Caco-2 (cell line): Measurements from ENCODE around the gene BAHD1. TPM values are rescaled to one million over a fixed set of nuclear protein-coding genes. Genes with fewer than 3 reads are reported as not detected.

Source experiments
- BruUV-seq: library from RNA; stranded (reverse); fragments of 400-500 nt; replicated peaks from 2 replicates; lab custom pipeline; 2021; lab: Mats Ljungman, UMichigan
- CTCF ChIA-PET: fragments of 300-600 bp; sonication (Branson Sonifier 250); formaldehyde crosslinking; loops from one replicate; lab custom pipeline; 2022; ENCODE audit warnings: antibody characterized with exemption; lab: Charles Lee
- POLR2A ChIA-PET: fragments of 300-600 bp; sonication (Branson Sonifier 250); formaldehyde crosslinking; loops from one replicate; lab custom pipeline; 2022; ENCODE audit warnings: antibody characterized with exemption; lab: Charles Lee
- DNase-seq, 2 experiments: peaks; one replicate each; pipeline versions ENCODE4 v3.0.0 to v3.0.0-alpha.2; 2020 to 2022
- H3K27me3 ChIP-seq: replicated peaks from 2 replicates; pipeline ENCODE4 v1.6.0; 2011; ENCODE audit warnings: low read length; ENCODE audit not compliant: control insufficient read depth, insufficient read depth
- H3K36me3 ChIP-seq: 2 replicates; pipeline ENCODE4 v1.5.1; 2011; ENCODE audit warnings: low read length; ENCODE audit not compliant: control insufficient read depth, insufficient read depth
- H3K4me1 ChIP-seq: fragments of 250-450 bp; sonication (Bioruptor Pico); 2 replicates; pipeline ENCODE4 v1.5.1; 2020; ENCODE audit warnings: mild to moderate bottlenecking
- H3K4me3 ChIP-seq: 2 replicates; pipeline ENCODE4 v1.5.1; 2011; ENCODE audit warnings: low read depth, mild to moderate bottlenecking, control low read depth, low read length
- H3K9me3 ChIP-seq: fragments of 250-450 bp; sonication (Bioruptor Pico); 2 replicates; pipeline ENCODE4 v1.5.1; 2020; ENCODE audit warnings: mild to moderate bottlenecking, moderate library complexity
- H3K27ac Mint-ChIP-seq: one replicate; pipeline ENCODE4 v1.8.0; 2022; ENCODE audit warnings: mixed read lengths; ENCODE audit not compliant: unreplicated experiment
- H3K27me3 Mint-ChIP-seq: one replicate; pipeline ENCODE4 v1.8.0; 2022; ENCODE audit warnings: mixed read lengths; ENCODE audit not compliant: insufficient read depth, unreplicated experiment
- H3K36me3 Mint-ChIP-seq: one replicate; pipeline ENCODE4 v1.8.0; 2022; ENCODE audit warnings: mild to moderate bottlenecking, mixed read lengths; ENCODE audit not compliant: insufficient read depth, unreplicated experiment
- H3K4me1 Mint-ChIP-seq: one replicate; pipeline ENCODE4 v1.8.0; 2022; ENCODE audit warnings: low read depth, mixed read lengths; ENCODE audit not compliant: unreplicated experiment
- H3K4me3 Mint-ChIP-seq: one replicate; pipeline ENCODE4 v1.8.0; 2022; ENCODE audit warnings: mild to moderate bottlenecking, moderate library complexity, mixed read lengths; ENCODE audit not compliant: unreplicated experiment
- H3K9me3 Mint-ChIP-seq: one replicate; pipeline ENCODE4 v1.8.0; 2022; ENCODE audit warnings: mixed read lengths; ENCODE audit not compliant: unreplicated experiment
- intact Hi-C: fragments of 100-400 bp; cut with micrococcal nuclease; formaldehyde crosslinking; loops from one replicate; pipeline ENCODE4 v1.10.0; 2022; ENCODE audit not compliant: unreplicated experiment
- total RNA-seq: library from RNA; stranded (reverse); gene quantifications from 2 replicates; pipeline ENCODE4 v1.2.3, GENCODE V29; 2022
- TF ChIP-seq, protein P1 (sequence below), 2 experiments: fragments of 200-600 bp in 1 of 2; IDR thresholded peaks; 1 replicate in 1 of 2; 2 replicates in 1 of 2; pipeline versions ENCODE4 v1.5.1 to v1.8.0; 2011 to 2022; ENCODE audit warnings: antibody characterized with exemption in 1 of 2, control low read depth in 1 of 2, inconsistent platforms in 1 of 2, low read depth in 1 of 2, low read length in 1 of 2, mild to moderate bottlenecking in 1 of 2, moderate library complexity in 1 of 2; ENCODE audit not compliant: insufficient read depth in 1 of 2, severe bottlenecking in 1 of 2, unreplicated experiment in 1 of 2

Gene BAHD1
- total RNA-seq, 1 experiment from 2014 or later: 28.1 TPM

GRCh38 chr15:40414816-40415215 lies 25.9 kb upstream of the BAHD1 start:
- H3K36me3 ChIP-seq: peaks cover 2% of the 10 kb centered on the region; the same call in 1 of the 2 replicates
- POLR2A ChIA-PET: no interaction called here
- H3K36me3 Mint-ChIP-seq: peaks cover 36% of the 10 kb centered on the region
- H3K4me1 ChIP-seq: no peaks in the 10 kb centered on the region
- H3K4me1 Mint-ChIP-seq: no peaks in the 10 kb centered on the region
- no peaks in the 10 kb centered on the region for H3K27me3 Mint-ChIP-seq
- CTCF ChIA-PET: no interaction called here
- no peaks in the 10 kb centered on the region for H3K9me3 Mint-ChIP-seq
- H3K4me3 Mint-ChIP-seq: no peak overlapping the region
- H3K27me3 ChIP-seq: no peaks in the 10 kb centered on the region
- no peak overlapping the region for H3K4me3 ChIP-seq
- H3K9me3 ChIP-seq: no peaks in the 10 kb centered on the region
- DNase-seq: no peak
- TF ChIP-seq, protein P1, sequence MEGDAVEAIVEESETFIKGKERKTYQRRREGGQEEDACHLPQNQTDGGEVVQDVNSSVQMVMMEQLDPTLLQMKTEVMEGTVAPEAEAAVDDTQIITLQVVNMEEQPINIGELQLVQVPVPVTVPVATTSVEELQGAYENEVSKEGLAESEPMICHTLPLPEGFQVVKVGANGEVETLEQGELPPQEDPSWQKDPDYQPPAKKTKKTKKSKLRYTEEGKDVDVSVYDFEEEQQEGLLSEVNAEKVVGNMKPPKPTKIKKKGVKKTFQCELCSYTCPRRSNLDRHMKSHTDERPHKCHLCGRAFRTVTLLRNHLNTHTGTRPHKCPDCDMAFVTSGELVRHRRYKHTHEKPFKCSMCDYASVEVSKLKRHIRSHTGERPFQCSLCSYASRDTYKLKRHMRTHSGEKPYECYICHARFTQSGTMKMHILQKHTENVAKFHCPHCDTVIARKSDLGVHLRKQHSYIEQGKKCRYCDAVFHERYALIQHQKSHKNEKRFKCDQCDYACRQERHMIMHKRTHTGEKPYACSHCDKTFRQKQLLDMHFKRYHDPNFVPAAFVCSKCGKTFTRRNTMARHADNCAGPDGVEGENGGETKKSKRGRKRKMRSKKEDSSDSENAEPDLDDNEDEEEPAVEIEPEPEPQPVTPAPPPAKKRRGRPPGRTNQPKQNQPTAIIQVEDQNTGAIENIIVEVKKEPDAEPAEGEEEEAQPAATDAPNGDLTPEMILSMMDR (IDR thresholded peaks at IDR 0.05; ENCODE audit: insufficient read depth in 1 of 2, low read depth in 1 of 2, low read length in 1 of 2, severe bottlenecking in 1 of 2, unreplicated experiment in 1 of 2): no peak
- intact Hi-C loops: no loop called here
- no TSS peak for BruUV-seq
- no peak overlapping the region for H3K27ac Mint-ChIP-seq

GRCh38 chr15:40415226-40415625 lies 25.5 kb upstream of the BAHD1 start:
- ChIA-PET POLR2A (no interaction called here), CTCF (no interaction called here)
- intact Hi-C loops: no loop called here
- no peaks in the 10 kb centered on the region for H3K27me3 ChIP-seq
- no peak overlapping the region for H3K4me3 Mint-ChIP-seq
- no peak overlapping the region for H3K27ac Mint-ChIP-seq
- H3K27me3 Mint-ChIP-seq: no peaks in the 10 kb centered on the region
- no peaks in the 10 kb centered on the region for H3K4me1 ChIP-seq
- H3K9me3 ChIP-seq: no peaks in the 10 kb centered on the region
- DNase-seq: no peak
- H3K9me3 Mint-ChIP-seq: no peaks in the 10 kb centered on the region
- TF ChIP-seq, protein P1 (IDR thresholded peaks at IDR 0.05; ENCODE audit: insufficient read depth in 1 of 2, low read depth in 1 of 2, low read length in 1 of 2, severe bottlenecking in 1 of 2, unreplicated experiment in 1 of 2): no peak
- no peaks in the 10 kb centered on the region for H3K4me1 Mint-ChIP-seq
- H3K36me3 ChIP-seq: peaks cover 2% of the 10 kb centered on the region; the same call in 1 of the 2 replicates
- BruUV-seq: no TSS peak
- H3K36me3 Mint-ChIP-seq: peaks cover 32% of the 10 kb centered on the region
- no peak overlapping the region for H3K4me3 ChIP-seq

GRCh38 chr15:40416056-40416455 lies 24.7 kb upstream of the BAHD1 start:
- BruUV-seq: no TSS peak
- no peak for DNase-seq
- H3K27me3 Mint-ChIP-seq: no peaks in the 10 kb centered on the region
- no peaks in the 10 kb centered on the region for H3K9me3 Mint-ChIP-seq
- Histone ChIP-seq H3K27me3 (no peaks in the 10 kb centered on the region), H3K4me3 (no peak overlapping the region), H3K4me1 (no peaks in the 10 kb centered on the region), H3K9me3 (no peaks in the 10 kb centered on the region), H3K36me3 (peaks cover under 1% of the 10 kb centered on the region; the same call in 1 of the 2 replicates)
- POLR2A ChIA-PET: no interaction called here
- no peak overlapping the region for H3K27ac Mint-ChIP-seq
- H3K36me3 Mint-ChIP-seq: peaks cover 24% of the 10 kb centered on the region
- no peaks in the 10 kb centered on the region for H3K4me1 Mint-ChIP-seq
- no peak overlapping the region for H3K4me3 Mint-ChIP-seq
- intact Hi-C loops: no loop called here
- TF ChIP-seq, protein P1 (IDR thresholded peaks at IDR 0.05; ENCODE audit: insufficient read depth in 1 of 2, low read depth in 1 of 2, low read length in 1 of 2, severe bottlenecking in 1 of 2, unreplicated experiment in 1 of 2): no peak
- CTCF ChIA-PET: no interaction called here
